ENCODE results near the gene MAST4.
"Not testable (repeated sequence)": the region's sequence is repeated elsewhere in the genome, so short reads cannot be mapped to it uniquely, and the experiment has no call there.

Gene MAST4

DNA sequence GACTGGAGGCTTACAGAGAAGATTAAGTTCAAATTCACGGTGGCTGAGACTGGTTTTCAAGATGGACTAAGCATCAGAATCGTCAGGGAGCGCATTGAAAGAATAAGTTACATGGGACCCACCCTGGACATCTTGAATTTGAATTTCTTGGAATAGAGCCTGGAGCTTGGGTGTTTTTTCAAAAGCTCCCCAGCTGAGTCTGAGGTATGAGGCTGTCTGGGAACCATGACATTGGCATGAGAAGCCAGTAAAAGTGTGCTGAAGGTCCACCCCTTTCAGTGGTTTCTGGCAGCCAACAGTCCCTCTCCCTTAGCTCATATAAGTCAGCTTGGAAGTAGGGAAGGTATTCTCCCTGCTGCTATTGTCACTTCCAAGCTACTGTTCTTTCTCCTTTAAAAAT, 97.8 kb downstream of the MAST4 start:
- Histone ChIP-seq H3K9me3 (ENCODE audit: insufficient read depth, low read length) (no peaks in the 10 kb centered on the region), H3K79me2 (ENCODE audit: low read length) (no peaks in the 10 kb centered on the region), H3K27ac (ENCODE audit: low read length) (no peak overlapping the region), H3K27me3 (ENCODE audit: low read depth, low read length) (no peaks in the 10 kb centered on the region), H3K36me3 (replicated peaks; ENCODE audit: low read depth, low read length) (no peaks in the 10 kb centered on the region), H3K4me2 (ENCODE audit: low read length) (no peak overlapping the region), H3K4me1 (ENCODE audit: low read length) (no peaks in the 10 kb centered on the region), H4K20me1 (ENCODE audit: insufficient read depth, low read length) (no peaks in the 10 kb centered on the region), H3K4me3 (ENCODE audit: low read length) (no peak overlapping the region), H3K9ac (ENCODE audit: low read length) (no peak overlapping the region), H2AFZ (ENCODE audit: low read depth, low read length) (no peak overlapping the region)
- TF ChIP-seq, protein P1, sequence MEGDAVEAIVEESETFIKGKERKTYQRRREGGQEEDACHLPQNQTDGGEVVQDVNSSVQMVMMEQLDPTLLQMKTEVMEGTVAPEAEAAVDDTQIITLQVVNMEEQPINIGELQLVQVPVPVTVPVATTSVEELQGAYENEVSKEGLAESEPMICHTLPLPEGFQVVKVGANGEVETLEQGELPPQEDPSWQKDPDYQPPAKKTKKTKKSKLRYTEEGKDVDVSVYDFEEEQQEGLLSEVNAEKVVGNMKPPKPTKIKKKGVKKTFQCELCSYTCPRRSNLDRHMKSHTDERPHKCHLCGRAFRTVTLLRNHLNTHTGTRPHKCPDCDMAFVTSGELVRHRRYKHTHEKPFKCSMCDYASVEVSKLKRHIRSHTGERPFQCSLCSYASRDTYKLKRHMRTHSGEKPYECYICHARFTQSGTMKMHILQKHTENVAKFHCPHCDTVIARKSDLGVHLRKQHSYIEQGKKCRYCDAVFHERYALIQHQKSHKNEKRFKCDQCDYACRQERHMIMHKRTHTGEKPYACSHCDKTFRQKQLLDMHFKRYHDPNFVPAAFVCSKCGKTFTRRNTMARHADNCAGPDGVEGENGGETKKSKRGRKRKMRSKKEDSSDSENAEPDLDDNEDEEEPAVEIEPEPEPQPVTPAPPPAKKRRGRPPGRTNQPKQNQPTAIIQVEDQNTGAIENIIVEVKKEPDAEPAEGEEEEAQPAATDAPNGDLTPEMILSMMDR (IDR thresholded peaks at IDR 0.05; ENCODE audit: low read depth, low read length): no peak
- no peak for TF ChIP-seq EZH2phosphoT487 (IDR thresholded peaks at IDR 0.05; ENCODE audit: low read depth)

DNA sequence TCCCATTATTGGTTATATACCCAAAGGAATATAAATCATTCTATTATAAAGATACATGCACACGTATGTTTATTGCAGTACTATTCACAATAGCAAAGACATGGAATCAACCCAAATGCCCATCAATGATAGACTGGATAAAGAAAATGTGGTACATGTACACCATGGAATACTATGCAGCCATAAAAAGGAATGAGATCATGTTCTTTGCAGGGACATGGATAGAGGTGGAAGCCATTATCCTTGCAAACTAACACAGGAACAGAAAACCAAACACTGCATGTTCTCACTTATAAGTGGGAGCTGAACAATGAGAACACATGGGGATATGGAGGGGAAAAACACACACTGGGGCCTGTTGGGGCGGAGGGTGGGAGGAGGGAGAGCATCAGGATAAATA, 99.6 kb downstream of the MAST4 start:
- not testable (repeated sequence) for H3K79me2 ChIP-seq (ENCODE audit: low read length); H4K20me1 ChIP-seq (ENCODE audit: insufficient read depth, low read length); H3K27me3 ChIP-seq (ENCODE audit: low read depth, low read length); H3K4me2 ChIP-seq (ENCODE audit: low read length); H3K27ac ChIP-seq (ENCODE audit: low read length); H3K4me1 ChIP-seq (ENCODE audit: low read length); H2AFZ ChIP-seq (ENCODE audit: low read depth, low read length); H3K9me3 ChIP-seq (ENCODE audit: insufficient read depth, low read length); H3K36me3 ChIP-seq (replicated peaks; ENCODE audit: low read depth, low read length); H3K4me3 ChIP-seq (ENCODE audit: low read length); H3K9ac ChIP-seq (ENCODE audit: low read length)

DNA sequence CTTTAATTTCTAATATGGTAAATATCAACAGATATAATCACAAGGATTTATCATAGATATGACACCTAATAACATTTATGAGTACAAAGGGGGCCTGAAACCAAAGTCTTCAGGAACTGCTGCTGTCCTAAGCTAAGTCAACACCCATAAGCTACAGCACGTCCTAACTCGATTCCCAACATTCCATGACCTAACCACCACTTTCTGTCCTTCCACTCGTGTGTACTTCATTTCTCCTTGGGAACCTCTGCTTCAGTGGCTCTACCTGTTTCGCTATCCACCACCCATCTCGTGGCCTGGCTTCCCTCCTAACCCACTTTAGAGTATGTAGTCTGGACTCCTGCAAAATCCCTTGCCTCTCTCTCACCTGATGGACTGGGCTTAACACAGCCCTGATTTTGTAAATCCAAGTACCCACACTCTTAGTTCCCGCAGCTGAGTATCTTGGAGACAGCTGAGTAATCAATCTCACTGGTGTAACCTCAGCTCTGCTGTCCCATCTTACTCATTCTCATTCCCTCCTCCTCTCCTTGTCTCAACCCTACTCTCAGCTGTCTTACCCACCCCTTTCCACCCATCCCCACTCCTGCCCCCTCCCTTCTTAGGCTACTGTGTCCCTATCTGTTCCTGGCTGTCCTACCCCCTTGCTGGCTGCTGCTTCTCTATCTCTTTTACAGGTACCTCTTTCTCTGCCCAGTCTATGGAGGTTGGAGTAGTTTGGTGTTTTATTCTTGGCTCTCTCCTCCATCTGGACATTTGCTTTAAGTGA, 101.8 kb downstream of the MAST4 start:
- no peak for TF ChIP-seq EZH2phosphoT487 (IDR thresholded peaks at IDR 0.05; ENCODE audit: low read depth)
- TF ChIP-seq, protein P1 (IDR thresholded peaks at IDR 0.05; ENCODE audit: low read depth, low read length): no peak
- H3K9ac ChIP-seq (ENCODE audit: low read length): no peak overlapping the region

DNA sequence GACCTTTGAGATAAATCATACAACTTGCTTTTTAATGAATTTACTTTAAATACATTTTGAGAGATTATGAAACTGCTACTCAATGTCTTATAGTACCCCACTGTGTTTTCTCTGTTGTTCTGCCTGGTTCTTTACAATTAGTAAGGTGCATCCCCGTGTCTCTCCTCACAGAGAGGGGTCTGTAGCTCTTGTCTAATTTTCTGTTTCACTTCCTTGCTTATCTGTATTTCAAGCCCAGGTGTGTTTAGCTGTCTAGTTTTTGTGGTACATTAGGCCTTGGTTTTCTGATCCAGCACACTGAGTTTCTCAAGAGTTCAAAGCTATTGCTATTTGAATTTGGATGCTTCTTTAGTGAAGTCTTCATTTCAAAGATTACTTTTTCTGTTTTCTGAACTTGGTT, 105.1 kb downstream of the MAST4 start:
- Histone ChIP-seq H3K79me2 (ENCODE audit: low read length) (no peaks in the 10 kb centered on the region), H3K4me1 (ENCODE audit: low read length) (peaks cover 3% of the 10 kb centered on the region; the same call in 1 of the 2 replicates), H3K4me2 (ENCODE audit: low read length) (no peak overlapping the region), H3K9ac (ENCODE audit: low read length) (no peak overlapping the region), H2AFZ (ENCODE audit: low read depth, low read length) (no peak overlapping the region), H3K27me3 (ENCODE audit: low read depth, low read length) (no peaks in the 10 kb centered on the region), H3K9me3 (ENCODE audit: insufficient read depth, low read length) (no peaks in the 10 kb centered on the region), H4K20me1 (ENCODE audit: insufficient read depth, low read length) (no peaks in the 10 kb centered on the region), H3K4me3 (ENCODE audit: low read length) (no peak overlapping the region), H3K27ac (ENCODE audit: low read length) (no peak overlapping the region), H3K36me3 (replicated peaks; ENCODE audit: low read depth, low read length) (no peaks in the 10 kb centered on the region)
- no peak for TF ChIP-seq EZH2phosphoT487 (IDR thresholded peaks at IDR 0.05; ENCODE audit: low read depth)
- TF ChIP-seq, protein P1 (IDR thresholded peaks at IDR 0.05; ENCODE audit: low read depth, low read length): no peak

More for the DNA sequence above, 101.8 kb downstream of the MAST4 start:
- Histone ChIP-seq H2AFZ (ENCODE audit: low read depth, low read length) (no peak overlapping the region), H3K79me2 (ENCODE audit: low read length) (no peaks in the 10 kb centered on the region), H3K9me3 (ENCODE audit: insufficient read depth, low read length) (no peaks in the 10 kb centered on the region), H3K4me1 (ENCODE audit: low read length) (peaks cover 3% of the 10 kb centered on the region; the same call in 1 of the 2 replicates), H3K36me3 (replicated peaks; ENCODE audit: low read depth, low read length) (no peaks in the 10 kb centered on the region), H3K4me2 (ENCODE audit: low read length) (no peak overlapping the region), H4K20me1 (ENCODE audit: insufficient read depth, low read length) (no peaks in the 10 kb centered on the region), H3K4me3 (ENCODE audit: low read length) (no peak overlapping the region), H3K27ac (ENCODE audit: low read length) (no peak overlapping the region), H3K27me3 (ENCODE audit: low read depth, low read length) (no peaks in the 10 kb centered on the region)

Data from OCI-LY3 (cell line).